GM18508 (cell line): ENCODE measurements around the gene CTDP1.

ENCODE experiments used
- ATAC-seq: cut with Tn5 transposase; IDR thresholded peaks from one replicate; pipeline ENCODE4 v1.9.1; 2021; ENCODE audit warnings: moderate number of reproducible peaks; ENCODE audit not compliant: insufficient read depth, unreplicated experiment

CTDP1 gene

GRCh38 chr18:79697178-79697577 lies 17.6 kb downstream of the CTDP1 start:
- ATAC-seq: no peak

- no peak for ATAC-seq
Observed at GRCh38 chr18:79697976-79698375, 18.4 kb downstream of the CTDP1 start.

- ATAC-seq: no peak
Observed at GRCh38 chr18:79698668-79699335, 19.2 kb downstream of the CTDP1 start.

GRCh38 chr18:79699653-79700052 lies 20.1 kb downstream of the CTDP1 start:
- no peak for ATAC-seq

- ATAC-seq: no peak
Observed at GRCh38 chr18:79702906-79703305, 23.3 kb downstream of the CTDP1 start.

GRCh38 chr18:79704631-79705030 lies 25.0 kb downstream of the CTDP1 start:
- no peak for ATAC-seq

- no peak for ATAC-seq
Observed at GRCh38 chr18:79705272-79705671, 25.7 kb downstream of the CTDP1 start.

- ATAC-seq: no peak
Observed at GRCh38 chr18:79706006-79706405, 26.4 kb downstream of the CTDP1 start.

GRCh38 chr18:79706658-79707057 lies 27.1 kb downstream of the CTDP1 start:
- ATAC-seq: no peak

GRCh38 chr18:79707239-79707638 lies 27.6 kb downstream of the CTDP1 start:
- ATAC-seq: no peak

GRCh38 chr18:79707671-79708070 lies 28.1 kb downstream of the CTDP1 start:
- ATAC-seq: no peak

GRCh38 chr18:79708412-79708811 lies 28.8 kb downstream of the CTDP1 start:
- ATAC-seq: no peak

- ATAC-seq: no peak
Observed at GRCh38 chr18:79712206-79712857, 32.7 kb downstream of the CTDP1 start.

GRCh38 chr18:79713341-79713740 lies 33.7 kb downstream of the CTDP1 start:
- no peak for ATAC-seq

GRCh38 chr18:79714531-79715240 lies 35.1 kb downstream of the CTDP1 start:
- no peak for ATAC-seq

- ATAC-seq: no peak
Observed at GRCh38 chr18:79715280-79715679, 35.7 kb downstream of the CTDP1 start.

- no peak for ATAC-seq
Observed at GRCh38 chr18:79717059-79717458, 37.5 kb downstream of the CTDP1 start.

- no peak for ATAC-seq
Observed at GRCh38 chr18:79717555-79718074, 38.0 kb downstream of the CTDP1 start.

GRCh38 chr18:79718126-79718525 lies 38.5 kb downstream of the CTDP1 start:
- no peak for ATAC-seq

GRCh38 chr18:79718878-79719477 lies 39.4 kb downstream of the CTDP1 start:
- ATAC-seq: no peak
